Measurements from ENCODE around the gene PRKAR2B.
A peak's percentile ranks its signal among the peaks of the same experiment; 100 is the strongest.

The PRKAR2B gene

DNA sequence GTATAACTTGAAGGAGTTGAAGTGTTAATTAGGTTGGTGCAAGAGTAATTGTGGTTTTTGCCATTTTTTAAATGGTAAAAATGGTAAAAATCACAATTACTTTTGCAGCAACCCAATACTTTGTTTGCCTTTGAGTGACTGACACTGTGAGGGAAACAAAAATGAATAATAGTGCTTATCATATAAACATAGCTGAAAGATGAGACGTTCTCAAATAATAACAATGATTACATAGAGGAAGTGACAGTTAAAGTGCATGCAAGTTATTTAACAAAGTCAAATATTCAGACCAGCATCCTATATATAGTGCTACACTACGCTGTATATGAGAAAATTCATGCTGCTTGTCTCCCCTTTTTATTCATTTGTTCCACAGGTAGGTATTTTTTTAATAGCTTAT lies 119.6 kb downstream of the PRKAR2B start:
- DNase-seq: no peak

- DNase-seq: no peak
These were observed 120.8 kb downstream of the PRKAR2B start for GRCh38 chr7:107165341-107165740.

GRCh38 chr7:107166736-107167426 lies 122.4 kb downstream of the PRKAR2B start:
- DNase-seq: no peak

- DNase-seq: peak; percentile 46
These were observed 123.2 kb downstream of the PRKAR2B start for GRCh38 chr7:107167483-107168232.

DNA sequence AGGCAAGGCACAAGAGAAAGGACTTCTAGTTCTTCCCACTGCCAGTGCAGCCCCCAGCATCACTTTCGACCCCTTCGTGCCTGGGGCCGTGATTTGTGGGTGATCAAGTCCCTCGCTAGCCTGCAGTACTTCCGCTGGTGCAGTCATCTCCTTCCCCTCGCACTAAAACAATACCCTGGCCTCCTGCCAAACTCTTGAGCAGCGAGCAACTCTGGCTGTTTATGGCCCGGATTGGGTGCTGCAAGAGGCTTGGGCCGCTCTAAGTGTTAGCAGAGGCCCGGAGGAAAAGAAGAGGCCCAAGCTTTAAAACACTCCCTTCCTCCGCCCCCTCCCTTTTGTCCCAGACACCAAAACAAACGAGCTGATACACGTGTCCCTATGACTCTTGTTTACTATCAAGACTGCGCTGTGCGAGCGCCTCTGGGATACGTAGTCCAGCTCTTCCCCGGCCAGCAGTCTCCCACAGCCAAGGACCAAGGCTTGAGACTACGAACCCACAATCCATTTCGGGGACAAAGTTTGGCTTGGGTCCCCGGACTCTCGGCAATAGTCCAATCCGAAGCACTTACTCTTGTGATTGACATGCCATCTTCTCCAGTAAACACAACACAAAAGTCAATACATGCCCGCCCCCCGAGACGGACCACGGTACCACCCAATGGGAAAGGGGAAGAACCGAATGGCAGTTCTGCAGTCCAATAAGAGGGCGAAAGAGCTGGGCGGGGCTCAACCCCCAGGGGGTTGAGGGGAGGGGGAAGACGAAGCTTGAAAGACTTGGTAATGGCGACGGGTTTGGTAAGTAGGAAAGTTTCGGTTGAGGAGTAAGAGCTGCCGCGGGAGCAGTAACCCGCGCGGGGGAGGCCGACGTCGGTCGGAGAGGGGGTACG lies 124.0 kb downstream of the PRKAR2B start, which contains the start of gene HBP1:
Gene HBP1 (plus strand): TSS at position 771 of the 887 bp plus-strand sequence. CDS start 10,891 bp downstream, outside the sequence.
- DNase-seq: peak; percentile 99

- peak; percentile 85 for DNase-seq
These were observed 124.9 kb downstream of the PRKAR2B start for GRCh38 chr7:107169120-107170050.

DNA sequence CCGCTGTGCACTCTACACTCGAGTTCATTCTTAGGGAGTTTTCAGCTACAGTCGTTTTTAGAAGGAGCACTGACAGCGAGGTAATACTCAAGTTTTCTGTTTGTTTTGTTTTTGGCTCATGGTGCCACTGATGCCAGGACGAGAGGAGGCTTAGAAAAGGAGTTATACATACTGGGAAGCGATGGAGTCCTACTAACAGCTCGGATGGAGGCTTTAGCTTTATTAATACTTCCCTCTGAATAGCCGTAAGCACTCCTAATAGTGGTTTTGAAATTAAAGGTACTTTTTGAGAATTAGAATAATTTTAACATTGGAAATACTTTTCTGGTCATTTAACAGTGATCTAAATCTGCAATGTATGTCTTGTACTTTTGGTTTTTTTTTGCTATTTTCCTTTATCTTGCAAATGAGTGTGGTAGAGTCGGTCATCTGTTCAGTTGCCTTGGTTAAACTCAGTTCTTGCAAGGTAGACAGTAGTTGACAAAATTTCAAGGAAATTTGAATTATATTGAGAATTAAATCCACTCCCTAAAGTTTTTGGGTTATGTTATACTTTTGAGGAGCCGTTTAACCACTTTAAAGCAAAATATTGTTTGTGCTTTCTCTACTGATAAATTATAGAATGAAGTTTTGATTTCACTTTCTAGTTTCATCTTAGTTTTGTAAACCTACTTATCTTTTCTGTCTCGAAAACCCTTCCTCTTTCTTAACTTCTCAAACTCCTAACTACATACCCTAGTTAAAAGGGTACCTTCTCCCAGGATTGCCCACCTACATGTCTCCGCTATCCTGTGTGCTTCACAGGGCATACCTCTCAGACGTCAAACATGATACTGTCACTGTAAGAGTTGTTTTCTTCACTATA lies 125.8 kb downstream of the PRKAR2B start:
- DNase-seq: no peak

DNA sequence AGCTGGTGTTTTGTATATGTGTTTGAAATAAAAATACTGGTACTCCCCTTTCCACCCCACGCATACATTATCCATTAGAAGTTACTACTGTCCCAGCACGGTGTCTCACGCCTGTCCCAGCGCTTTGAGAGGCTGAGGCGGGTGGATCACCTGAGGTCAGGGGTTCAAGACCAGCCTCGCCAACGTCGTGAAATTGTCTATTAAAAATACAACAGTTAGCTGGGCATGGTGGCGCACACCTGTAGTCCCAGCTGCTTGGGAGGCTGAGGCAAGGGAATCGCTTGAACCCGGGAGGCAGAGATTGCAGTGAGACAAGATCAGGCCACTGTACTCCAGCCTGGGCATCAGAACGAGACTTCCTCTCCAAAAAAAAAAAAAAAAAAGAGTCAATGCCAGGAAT lies 127.0 kb downstream of the PRKAR2B start:
- DNase-seq: no peak

- no peak for DNase-seq
These were observed 127.9 kb downstream of the PRKAR2B start for GRCh38 chr7:107172276-107173032.

DNA sequence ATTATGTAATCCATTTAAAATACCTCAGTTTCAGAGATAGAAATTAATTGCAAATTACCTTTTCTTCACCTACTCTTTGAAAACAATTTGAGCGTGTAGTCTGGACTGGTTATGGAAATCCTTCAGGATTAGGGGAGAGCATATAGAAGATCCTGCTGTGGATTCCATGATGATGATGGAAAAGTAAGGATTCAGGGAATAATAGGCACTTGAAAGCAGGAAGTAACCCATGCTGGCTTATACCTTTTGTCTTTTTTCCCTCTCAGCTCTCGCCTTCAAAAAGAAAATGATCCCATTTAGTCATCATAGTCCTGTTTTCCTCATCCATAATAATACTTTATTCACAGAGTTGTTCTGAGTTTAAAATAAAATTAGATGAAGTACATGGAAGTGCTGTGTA lies 128.7 kb downstream of the PRKAR2B start:
- DNase-seq: no peak

DNA sequence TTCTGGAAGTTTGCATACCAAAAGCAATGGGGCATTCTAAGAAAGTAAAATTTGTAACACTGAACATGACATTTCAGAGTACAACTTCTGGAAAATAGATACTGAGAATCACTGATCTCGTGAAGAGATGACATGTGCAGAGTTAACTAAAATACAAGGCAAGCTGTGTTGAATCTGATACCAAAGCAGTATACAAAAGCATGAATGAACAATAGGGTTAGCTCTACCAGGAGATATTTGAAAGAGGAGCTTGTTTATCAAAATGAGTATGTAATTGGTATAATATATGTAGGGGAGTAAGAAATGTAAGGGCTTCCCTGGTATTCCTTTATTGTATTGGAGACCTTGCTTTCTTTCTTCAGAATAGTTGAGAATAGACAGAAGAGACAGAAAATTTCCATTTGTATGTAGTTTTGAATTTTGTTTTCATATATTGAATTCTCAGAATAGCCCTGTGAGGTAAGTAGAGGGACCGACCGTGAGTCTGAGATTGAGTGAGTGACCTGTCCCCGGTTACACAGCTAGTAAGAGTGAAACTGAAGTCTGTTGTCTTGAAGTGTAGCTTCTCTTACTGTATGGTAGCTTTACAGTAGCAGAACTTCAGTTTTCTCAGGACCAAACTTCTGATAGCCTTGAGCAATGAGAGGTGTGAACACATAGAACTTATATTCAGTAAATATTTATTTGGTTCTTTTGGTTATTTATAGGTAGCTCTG lies 129.3 kb downstream of the PRKAR2B start:
- no peak for DNase-seq

GRCh38 chr7:107179326-107180164 lies 135.0 kb downstream of the PRKAR2B start:
- no peak for DNase-seq

DNA sequence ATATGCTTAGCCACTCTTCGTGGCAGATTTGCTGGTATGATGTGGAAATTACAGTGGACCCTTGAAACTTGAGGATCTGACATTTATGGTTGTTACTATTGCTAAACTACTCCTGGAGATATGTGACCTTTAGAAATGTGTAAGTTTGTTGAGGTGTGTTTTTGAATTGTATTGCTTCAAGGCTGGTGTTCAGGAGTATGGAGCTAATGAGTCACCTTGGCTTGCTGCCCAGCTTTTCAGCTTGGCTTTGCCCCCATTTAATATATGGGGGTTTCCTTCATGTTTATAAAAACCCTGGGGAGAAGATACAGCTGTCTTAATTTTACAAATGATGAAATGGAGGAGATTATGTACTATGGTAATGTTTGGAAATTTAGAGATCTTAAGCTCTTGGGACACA lies 135.9 kb downstream of the PRKAR2B start:
- DNase-seq: no peak

DNA sequence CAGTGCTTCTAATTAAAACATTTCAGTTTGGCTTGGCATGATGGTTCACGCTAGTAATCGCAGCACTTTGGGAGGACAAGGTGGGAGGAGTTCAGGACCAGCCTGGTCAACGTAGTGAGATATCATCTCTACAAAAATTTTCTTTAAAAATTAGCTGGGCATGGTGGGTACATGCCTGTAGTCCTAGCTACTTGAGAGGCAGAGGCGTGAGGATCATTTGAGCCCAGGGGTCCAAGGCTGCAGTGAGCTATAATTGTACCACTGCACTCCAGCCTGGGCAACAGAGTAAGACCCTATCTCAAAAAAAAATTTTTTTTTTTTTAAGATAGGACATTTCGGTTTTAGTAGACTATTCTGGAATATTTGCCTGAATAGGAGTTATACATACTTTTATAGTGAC lies 136.7 kb downstream of the PRKAR2B start:
- DNase-seq: no peak

- DNase-seq: no peak
These were observed 141.2 kb downstream of the PRKAR2B start for GRCh38 chr7:107185716-107186115.

DNA sequence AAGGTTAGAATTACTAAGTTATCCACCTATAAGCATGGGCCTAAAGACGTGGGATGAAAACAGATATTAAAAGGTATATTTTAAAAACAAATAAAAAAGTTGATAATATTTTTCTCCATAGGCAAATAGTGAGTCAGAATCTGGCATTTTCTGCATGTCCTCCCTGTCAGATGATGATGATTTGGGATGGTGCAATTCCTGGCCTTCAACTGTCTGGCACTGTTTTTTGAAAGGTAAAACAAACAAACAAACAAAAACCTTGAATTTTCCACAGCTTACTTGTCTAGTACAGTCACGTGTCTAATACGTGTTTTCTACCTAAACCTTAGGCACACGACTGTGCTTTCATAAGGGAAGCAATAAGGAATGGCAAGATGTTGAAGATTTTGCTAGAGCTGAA lies 141.7 kb downstream of the PRKAR2B start:
- no peak for DNase-seq

- no peak for DNase-seq
These were observed 143.3 kb downstream of the PRKAR2B start for GRCh38 chr7:107187774-107188173.

DNA sequence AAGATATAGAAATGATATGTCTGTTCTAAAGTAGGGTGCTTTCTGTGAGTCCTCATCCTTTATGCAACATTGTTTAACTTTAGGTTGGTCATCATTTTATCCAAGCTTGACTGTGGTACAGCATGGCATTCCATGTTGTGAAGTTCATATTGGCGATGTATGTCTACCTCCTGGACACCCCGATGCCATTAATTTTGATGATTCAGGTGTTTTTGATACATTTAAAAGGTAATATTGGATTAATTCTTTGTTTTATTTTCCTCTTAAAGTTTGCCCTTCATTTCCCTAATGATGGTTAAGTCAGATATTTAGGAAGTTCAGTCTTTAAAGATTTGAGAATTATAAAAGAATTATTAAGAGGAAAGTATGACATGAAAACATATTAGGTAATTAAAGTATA lies 145.6 kb downstream of the PRKAR2B start:
- no peak for DNase-seq

- DNase-seq: no peak
These were observed 149.5 kb downstream of the PRKAR2B start for GRCh38 chr7:107194052-107194451.
